ENCODE data around the gene ADAMTS14.

GRCh38 chr10:70805619-70806215 lies 133.4 kb downstream of the ADAMTS14 start:
- TF ChIP-seq MAX (IDR thresholded peaks at IDR 0.05) (peak; percentile 46), FOXM1 (IDR thresholded peaks at IDR 0.05; ENCODE audit: borderline replicate concordance, low read depth) (no peak), RAD21 (IDR thresholded peaks at IDR 0.05; ENCODE audit: low read depth) (no peak), YY1 (IDR thresholded peaks at IDR 0.05; ENCODE audit: low read depth) (no peak)

Measured in Ishikawa (cell line).